IPS-NIHi7 (cell line): ENCODE results near the gene PPIF.

Experiments used
- DNase-seq: peaks from one replicate; pipeline ENCODE4 v3.0.0; 2012; ENCODE audit warnings: mixed read lengths; ENCODE audit errors: extremely low spot score

The PPIF gene

GRCh38 chr10:79401015-79401921 lies 54.0 kb downstream of the PPIF start:
- no peak for DNase-seq

- DNase-seq = no peak
These were observed 55.3 kb downstream of the PPIF start for GRCh38 chr10:79402625-79402946.

GRCh38 chr10:79402951-79403350 lies 55.7 kb downstream of the PPIF start:
- DNase-seq = no peak

GRCh38 chr10:79403441-79404230 lies 56.4 kb downstream of the PPIF start:
- DNase-seq = peak; percentile 53

- peak; percentile 71 for DNase-seq
These were observed 57.0 kb downstream of the PPIF start for GRCh38 chr10:79404231-79404609.

GRCh38 chr10:79404690-79405131 lies 57.4 kb downstream of the PPIF start:
- DNase-seq = no peak
